Stomach (tissue), 9 donors: ENCODE data around the gene TMEM62. TPM values are rescaled to one million over a fixed set of nuclear protein-coding genes. Genes with fewer than 3 reads are reported as not detected.
A peak's percentile ranks its signal among the peaks of the same experiment; 100 is the strongest.

Experiments
- DNase-seq, 2 donors: peaks; one replicate each; pipeline versions ENCODE4 v3.0.0 to v3.0.0-alpha.2; 2013 to 2019
- H3K27ac ChIP-seq, 5 donors: fragments of 200-600 bp in 4 of 5; sonication (generic) in 4 of 5; one replicate each; pipeline ENCODE4 v1.5.1; 2013 to 2019; ENCODE audit warnings: mild to moderate bottlenecking in 1 of 5, moderate library complexity in 1 of 5
- H3K27me3 ChIP-seq, 3 donors: fragments of 200-600 bp; sonication (generic); one replicate each; pipeline ENCODE4 v1.5.1; 2017 to 2019; ENCODE audit warnings: mixed run types in 1 of 3
- H3K36me3 ChIP-seq, 4 donors: fragments of 200-600 bp; sonication (generic); 1 replicate in 3 of 4; 2 replicates in 1 of 4; pipeline ENCODE4 v1.5.1; 2016 to 2019
- H3K4me1 ChIP-seq, 4 donors: fragments of 200-600 bp; sonication (generic); one replicate each; pipeline ENCODE4 v1.5.1; 2016 to 2019
- H3K4me3 ChIP-seq, 4 donors: fragments of 200-600 bp; sonication (generic) in 3 of 4; one replicate each; pipeline ENCODE4 v1.5.1; 2016 to 2019; ENCODE audit warnings: mild to moderate bottlenecking in 1 of 4
- H3K9me3 ChIP-seq, 4 donors: fragments of 200-600 bp; sonication (generic); one replicate each; pipeline ENCODE4 v1.5.1; 2016 to 2019
- EP300 ChIP-seq: sonication (generic); formaldehyde crosslinking; IDR thresholded peaks from one replicate; pipeline ENCODE4 v1.6.1; 2017; ENCODE audit warnings: antibody characterized with exemption
- POLR2A ChIP-seq, 4 donors: fragments of 450-650 bp; IDR thresholded peaks; one replicate each; pipeline ENCODE4 v1.6.1; 2016; ENCODE audit warnings: antibody characterized with exemption in 4 of 4, control low read depth in 2 of 4, mild to moderate bottlenecking in 1 of 4, moderate library complexity in 1 of 4
- POLR2AphosphoS5 ChIP-seq, 3 donors: sonication (generic); formaldehyde crosslinking; IDR thresholded peaks; one replicate each; pipeline ENCODE4 v1.6.1; 2016; ENCODE audit warnings: antibody characterized with exemption in 3 of 3
- WGBS, 5 donors: extraction: QIAGEN DNeasy Blood & Tissue Kit in 3 of 5; methylation state at CpG; one replicate each; pipeline versions ENCODE4 v1.1.5 to v1.1.7; 2013 to 2018; 5-methylcytosine and 5-hydroxymethylcytosine counted together
- intact Hi-C: fragments of 100-400 bp; cut with DNase I; formaldehyde crosslinking; loops from one replicate; pipeline ENCODE4 v1.15.1; 2023; ENCODE audit warnings: low total_unique reads
- polyA plus RNA-seq, 3 donors: library from polyadenylated mRNA; stranded (reverse); fragments of 200-250 nt; gene quantifications; one replicate each; pipeline ENCODE4 v1.2.3, GENCODE V29; 2013
- total RNA-seq, 5 donors: library from RNA; depleted of rRNA; stranded (reverse); fragments of >200 nt; gene quantifications; one replicate each; pipeline versions ENCODE4 v1.1.0 to v1.2.3, GENCODE V29; 2014 to 2016
- TF ChIP-seq, protein P1 (sequence below), 7 experiments: fragments of 450-650 bp in 4 of 7; fragments of 200-600 bp in 3 of 7; sonication (generic) in 3 of 7; IDR thresholded peaks; one replicate each; pipeline ENCODE4 v1.5.1; 2016 to 2019; ENCODE audit warnings: antibody characterized with exemption in 7 of 7, control low read depth in 2 of 7, mild to moderate bottlenecking in 1 of 7
- donor health status: healthy with polysubstance abuse.
- donor health status: Bipolar disorder and iron deficiency.
- donor health status: healthy.

Gene TMEM62
- total and polyA plus RNA-seq, 8 donors, result 5.5 to 92.0 (median 33.7) TPM

DNA sequence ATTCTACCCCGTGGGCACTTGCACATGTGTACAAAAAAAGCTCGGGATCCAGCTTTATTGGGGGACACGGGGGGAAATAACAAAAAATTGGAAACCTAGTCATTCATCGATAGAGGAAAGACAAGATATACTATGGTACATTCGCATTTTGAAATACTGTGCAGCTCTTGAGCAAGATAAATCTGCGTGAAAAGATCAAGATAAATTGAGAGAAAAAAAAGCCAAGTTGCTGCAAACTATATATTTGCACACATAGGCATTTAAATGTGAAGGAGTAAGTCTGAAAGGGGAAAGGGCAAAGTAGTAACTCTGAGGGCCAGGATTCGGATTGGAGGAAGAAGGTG is 26.9 kb upstream of the TMEM62 start:
- H3K27me3 ChIP-seq, result no peaks in the 10 kb centered on the region
- no peak for TF ChIP-seq EP300
- TF ChIP-seq POLR2A (IDR thresholded peaks at IDR 0.05), result no peak
- TF ChIP-seq POLR2AphosphoS5 (IDR thresholded peaks at IDR 0.05), result no peak
- TF ChIP-seq, protein P1, sequence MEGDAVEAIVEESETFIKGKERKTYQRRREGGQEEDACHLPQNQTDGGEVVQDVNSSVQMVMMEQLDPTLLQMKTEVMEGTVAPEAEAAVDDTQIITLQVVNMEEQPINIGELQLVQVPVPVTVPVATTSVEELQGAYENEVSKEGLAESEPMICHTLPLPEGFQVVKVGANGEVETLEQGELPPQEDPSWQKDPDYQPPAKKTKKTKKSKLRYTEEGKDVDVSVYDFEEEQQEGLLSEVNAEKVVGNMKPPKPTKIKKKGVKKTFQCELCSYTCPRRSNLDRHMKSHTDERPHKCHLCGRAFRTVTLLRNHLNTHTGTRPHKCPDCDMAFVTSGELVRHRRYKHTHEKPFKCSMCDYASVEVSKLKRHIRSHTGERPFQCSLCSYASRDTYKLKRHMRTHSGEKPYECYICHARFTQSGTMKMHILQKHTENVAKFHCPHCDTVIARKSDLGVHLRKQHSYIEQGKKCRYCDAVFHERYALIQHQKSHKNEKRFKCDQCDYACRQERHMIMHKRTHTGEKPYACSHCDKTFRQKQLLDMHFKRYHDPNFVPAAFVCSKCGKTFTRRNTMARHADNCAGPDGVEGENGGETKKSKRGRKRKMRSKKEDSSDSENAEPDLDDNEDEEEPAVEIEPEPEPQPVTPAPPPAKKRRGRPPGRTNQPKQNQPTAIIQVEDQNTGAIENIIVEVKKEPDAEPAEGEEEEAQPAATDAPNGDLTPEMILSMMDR (IDR thresholded peaks at IDR 0.05), result no peak
- WGBS, 5 donors, result 15 to 21% (median 16%) methylated on average over 7 of the region's 7 CpGs
- peak overlapping the region; percentile 57 to 78 (median 74) for H3K4me3 ChIP-seq
- intact Hi-C loops, result no loop called here
- no peak for DNase-seq
- H3K36me3 ChIP-seq, result peaks cover 0 to 7% (median 2%) of the 10 kb centered on the region in 4 donors
- peaks cover 18 to 41% (median 32%) of the 10 kb centered on the region in 4 donors for H3K4me1 ChIP-seq
- H3K9me3 ChIP-seq, result no peaks in the 10 kb centered on the region
- peak overlapping the region; percentile 86 to 95 (median 90) for H3K27ac ChIP-seq

- Histone ChIP-seq H3K27ac (no peak overlapping the region), H3K9me3 (no peaks in the 10 kb centered on the region), H3K4me3 (no peak overlapping the region), H3K36me3 (peaks cover 0 to 3% (median 0%) of the 10 kb centered on the region in 4 donors), H3K4me1 (peaks cover 18 to 32% (median 28%) of the 10 kb centered on the region in 4 donors), H3K27me3 (no peaks in the 10 kb centered on the region)
- WGBS, 5 donors, result 86 to 94% (median 90%) methylated on average over 1 of the region's 1 CpG
- TF ChIP-seq, protein P1 (IDR thresholded peaks at IDR 0.05), result no peak
- no peak for TF ChIP-seq POLR2A (IDR thresholded peaks at IDR 0.05)
- TF ChIP-seq POLR2AphosphoS5 (IDR thresholded peaks at IDR 0.05), result no peak
- no peak for TF ChIP-seq EP300
- intact Hi-C loops, result no loop called here
- no peak for DNase-seq
Observed at GRCh38 chr15:43107751-43108150, 25.6 kb upstream of the TMEM62 start.

GRCh38 chr15:43111354-43111753 is 22.0 kb upstream of the TMEM62 start:
- Histone ChIP-seq H3K9me3 (no peaks in the 10 kb centered on the region), H3K4me1 (peaks cover 3 to 7% (median 4%) of the 10 kb centered on the region in 4 donors), H3K27me3 (no peaks in the 10 kb centered on the region), H3K27ac (no peak overlapping the region), H3K4me3 (no peak overlapping the region), H3K36me3 (no peaks in the 10 kb centered on the region)
- intact Hi-C loops, result no loop called here
- no peak for DNase-seq
- TF ChIP-seq, protein P1 (IDR thresholded peaks at IDR 0.05), result no peak
- no peak for TF ChIP-seq EP300
- no peak for TF ChIP-seq POLR2A (IDR thresholded peaks at IDR 0.05)
- TF ChIP-seq POLR2AphosphoS5 (IDR thresholded peaks at IDR 0.05), result no peak
- 75 to 83% (median 80%) methylated on average over 3 of the region's 3 CpGs for WGBS, 5 donors

DNA sequence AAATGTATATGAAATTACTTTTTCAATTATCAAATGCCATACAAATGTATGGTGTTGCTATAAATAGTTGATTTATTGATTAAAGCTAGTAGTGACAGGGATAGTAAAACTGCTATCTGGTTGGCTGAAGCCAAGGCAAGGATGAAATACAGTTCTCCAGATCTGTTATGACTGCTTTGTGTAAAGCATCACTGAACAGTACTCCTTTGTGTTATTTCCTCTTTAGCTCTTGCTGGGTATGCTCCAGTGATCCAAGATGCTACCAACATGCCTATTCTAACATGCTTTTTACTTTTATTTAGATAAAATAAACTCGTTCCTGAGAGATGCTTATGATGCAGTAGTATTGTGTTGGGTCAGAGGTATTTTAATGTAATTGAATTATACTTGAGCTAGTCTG is 15.1 kb upstream of the TMEM62 start:
- H3K27ac ChIP-seq, result no peak overlapping the region
- no peak for DNase-seq
- TF ChIP-seq POLR2AphosphoS5 (IDR thresholded peaks at IDR 0.05) (no peak), EP300 (no peak), POLR2A (IDR thresholded peaks at IDR 0.05) (no peak)
- TF ChIP-seq, protein P1 (IDR thresholded peaks at IDR 0.05), result no peak
- intact Hi-C loops, result no loop called here
- no peak overlapping the region for H3K4me3 ChIP-seq
- H3K36me3 ChIP-seq, result no peaks in the 10 kb centered on the region
- 43 to 65% (median 55%) methylated on average over 1 of the region's 1 CpG for WGBS, 5 donors
- no peaks in the 10 kb centered on the region for H3K9me3 ChIP-seq
- H3K27me3 ChIP-seq, result no peaks in the 10 kb centered on the region
- peaks cover 0 to 8% (median 7%) of the 10 kb centered on the region in 4 donors for H3K4me1 ChIP-seq
